ENCODE data around the gene CDH13. TPM values are rescaled to one million over a fixed set of nuclear protein-coding genes. Genes with fewer than 3 reads are reported as not detected.

Gene CDH13
- total and polyA plus RNA-seq, 2 experiments from 2014 or later, result 1.6 to 4.4 TPM

- peaks cover 8% of the 10 kb centered on the region; the same call in 1 of the 2 replicates for H3K36me3 ChIP-seq (ENCODE audit: insufficient read depth)
- ATAC-seq (no peak), DNase-seq (ENCODE audit: low spot score) (no peak)
- TF ChIP-seq, protein P1, sequence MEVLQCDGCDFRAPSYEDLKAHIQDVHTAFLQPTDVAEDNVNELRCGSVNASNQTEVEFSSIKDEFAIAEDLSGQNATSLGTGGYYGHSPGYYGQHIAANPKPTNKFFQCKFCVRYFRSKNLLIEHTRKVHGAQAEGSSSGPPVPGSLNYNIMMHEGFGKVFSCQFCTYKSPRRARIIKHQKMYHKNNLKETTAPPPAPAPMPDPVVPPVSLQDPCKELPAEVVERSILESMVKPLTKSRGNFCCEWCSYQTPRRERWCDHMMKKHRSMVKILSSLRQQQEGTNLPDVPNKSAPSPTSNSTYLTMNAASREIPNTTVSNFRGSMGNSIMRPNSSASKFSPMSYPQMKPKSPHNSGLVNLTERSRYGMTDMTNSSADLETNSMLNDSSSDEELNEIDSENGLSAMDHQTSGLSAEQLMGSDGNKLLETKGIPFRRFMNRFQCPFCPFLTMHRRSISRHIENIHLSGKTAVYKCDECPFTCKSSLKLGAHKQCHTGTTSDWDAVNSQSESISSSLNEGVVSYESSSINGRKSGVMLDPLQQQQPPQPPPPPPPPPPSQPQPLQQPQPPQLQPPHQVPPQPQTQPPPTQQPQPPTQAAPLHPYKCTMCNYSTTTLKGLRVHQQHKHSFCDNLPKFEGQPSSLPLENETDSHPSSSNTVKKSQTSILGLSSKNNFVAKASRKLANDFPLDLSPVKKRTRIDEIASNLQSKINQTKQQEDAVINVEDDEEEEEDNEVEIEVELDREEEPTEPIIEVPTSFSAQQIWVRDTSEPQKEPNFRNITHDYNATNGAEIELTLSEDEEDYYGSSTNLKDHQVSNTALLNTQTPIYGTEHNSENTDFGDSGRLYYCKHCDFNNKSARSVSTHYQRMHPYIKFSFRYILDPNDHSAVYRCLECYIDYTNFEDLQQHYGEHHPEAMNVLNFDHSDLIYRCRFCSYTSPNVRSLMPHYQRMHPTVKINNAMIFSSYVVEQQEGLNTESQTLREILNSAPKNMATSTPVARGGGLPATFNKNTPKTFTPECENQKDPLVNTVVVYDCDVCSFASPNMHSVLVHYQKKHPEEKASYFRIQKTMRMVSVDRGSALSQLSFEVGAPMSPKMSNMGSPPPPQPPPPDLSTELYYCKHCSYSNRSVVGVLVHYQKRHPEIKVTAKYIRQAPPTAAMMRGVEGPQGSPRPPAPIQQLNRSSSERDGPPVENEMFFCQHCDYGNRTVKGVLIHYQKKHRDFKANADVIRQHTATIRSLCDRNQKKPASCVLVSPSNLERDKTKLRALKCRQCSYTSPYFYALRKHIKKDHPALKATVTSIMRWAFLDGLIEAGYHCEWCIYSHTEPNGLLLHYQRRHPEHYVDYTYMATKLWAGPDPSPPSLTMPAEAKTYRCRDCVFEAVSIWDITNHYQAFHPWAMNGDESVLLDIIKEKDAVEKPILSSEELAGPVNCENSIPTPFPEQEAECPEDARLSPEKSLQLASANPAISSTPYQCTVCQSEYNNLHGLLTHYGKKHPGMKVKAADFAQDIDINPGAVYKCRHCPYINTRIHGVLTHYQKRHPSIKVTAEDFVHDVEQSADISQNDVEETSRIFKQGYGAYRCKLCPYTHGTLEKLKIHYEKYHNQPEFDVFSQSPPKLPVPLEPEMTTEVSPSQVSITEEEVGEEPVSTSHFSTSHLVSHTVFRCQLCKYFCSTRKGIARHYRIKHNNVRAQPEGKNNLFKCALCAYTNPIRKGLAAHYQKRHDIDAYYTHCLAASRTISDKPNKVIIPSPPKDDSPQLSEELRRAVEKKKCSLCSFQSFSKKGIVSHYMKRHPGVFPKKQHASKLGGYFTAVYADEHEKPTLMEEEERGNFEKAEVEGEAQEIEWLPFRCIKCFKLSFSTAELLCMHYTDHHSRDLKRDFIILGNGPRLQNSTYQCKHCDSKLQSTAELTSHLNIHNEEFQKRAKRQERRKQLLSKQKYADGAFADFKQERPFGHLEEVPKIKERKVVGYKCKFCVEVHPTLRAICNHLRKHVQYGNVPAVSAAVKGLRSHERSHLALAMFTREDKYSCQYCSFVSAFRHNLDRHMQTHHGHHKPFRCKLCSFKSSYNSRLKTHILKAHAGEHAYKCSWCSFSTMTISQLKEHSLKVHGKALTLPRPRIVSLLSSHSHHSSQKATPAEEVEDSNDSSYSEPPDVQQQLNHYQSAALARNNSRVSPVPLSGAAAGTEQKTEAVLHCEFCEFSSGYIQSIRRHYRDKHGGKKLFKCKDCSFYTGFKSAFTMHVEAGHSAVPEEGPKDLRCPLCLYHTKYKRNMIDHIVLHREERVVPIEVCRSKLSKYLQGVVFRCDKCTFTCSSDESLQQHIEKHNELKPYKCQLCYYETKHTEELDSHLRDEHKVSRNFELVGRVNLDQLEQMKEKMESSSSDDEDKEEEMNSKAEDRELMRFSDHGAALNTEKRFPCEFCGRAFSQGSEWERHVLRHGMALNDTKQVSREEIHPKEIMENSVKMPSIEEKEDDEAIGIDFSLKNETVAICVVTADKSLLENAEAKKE (CRISPR knock-in tag; IDR thresholded peaks at IDR 0.05), result no peak
- TF ChIP-seq POLR2AphosphoS5 (IDR thresholded peaks at IDR 0.05; ENCODE audit: low read depth) (no peak), JUNB (IDR thresholded peaks at IDR 0.05; ENCODE audit: unreplicated experiment) (no peak), ZNF331 (CRISPR knock-in tag; IDR thresholded peaks at IDR 0.05; ENCODE audit: low read depth) (no peak), STAT1 (IDR thresholded peaks at IDR 0.05; ENCODE audit: unreplicated experiment) (no peak), REST (IDR thresholded peaks at IDR 0.05; ENCODE audit: unreplicated experiment) (no peak), ETS1 (IDR thresholded peaks at IDR 0.05) (no peak), ZNF114 (CRISPR knock-in tag; IDR thresholded peaks at IDR 0.05) (no peak), CTCF (conservative IDR thresholded peaks at IDR 0.05; ENCODE audit: low read depth in 2 of 2) (no peak), CREB1 (CRISPR knock-in tag; IDR thresholded peaks at IDR 0.05; ENCODE audit: low read depth) (no peak), NANOG (IDR thresholded peaks at IDR 0.05; ENCODE audit: borderline replicate concordance) (no peak), EZH2 (IDR thresholded peaks at IDR 0.05; ENCODE audit: low read depth, unreplicated experiment) (no peak)
- no peaks in the 10 kb centered on the region; the same call in 1 of the 2 replicates for H4K20me1 ChIP-seq (replicated peaks; ENCODE audit: insufficient read depth)
- H2AFZ ChIP-seq, result no peak overlapping the region
- Mint-ChIP-seq H3K27ac (no peak overlapping the region), H3K4me3 (no peak overlapping the region), H3K36me3 (ENCODE audit: low read depth) (peaks cover 20% of the 10 kb centered on the region), H3K4me1 (peaks cover 38% of the 10 kb centered on the region), H3K9me3 (no peaks in the 10 kb centered on the region; the same call in 2 of the 3 replicates), H3K27me3 (ENCODE audit: insufficient read depth, low read depth, poor library complexity) (peaks cover 10% of the 10 kb centered on the region)
- H3K4me3 ChIP-seq, result no peak overlapping the region
- no peak overlapping the region for H3K27ac ChIP-seq (ENCODE audit: low read depth)
- no peak overlapping the region for H3K4me2 ChIP-seq
- H3K27me3 ChIP-seq (ENCODE audit: insufficient read depth), result no peaks in the 10 kb centered on the region
- peaks cover 43% of the 10 kb centered on the region for H3K4me1 ChIP-seq (ENCODE audit: insufficient read depth)
- peaks cover 30% of the 10 kb centered on the region for H3K79me2 ChIP-seq (replicated peaks; ENCODE audit: insufficient read depth)
- H3K9me2 ChIP-seq (ENCODE audit: insufficient read depth), result peaks cover 6% of the 10 kb centered on the region; the same call in 1 of the 2 replicates
- 0 out of 2 replicates have a peak, but pooled peaks cover 4% of the 10 kb centered on the region for H3F3A ChIP-seq (replicated peaks; ENCODE audit: low read depth)
Observed at GRCh38 chr16:83806036-83806435, 1179.3 kb downstream of the CDH13 start.

Measured in GM23338 (cell line).